HEK293T (cell line): ENCODE results near the gene SMARCC1.

Experiments
- ARNT ChIP-seq: fragments of 450-650 bp; IDR thresholded peaks from 2 replicates; pipeline ENCODE4 v1.6.1; 2017; ENCODE audit warnings: mild to moderate bottlenecking
- BHLHE40 ChIP-seq: fragments of 450-650 bp; IDR thresholded peaks from 2 replicates; pipeline ENCODE4 v1.6.1; 2016; ENCODE audit warnings: mild to moderate bottlenecking, moderate library complexity, borderline replicate concordance
- ELF4 ChIP-seq: fragments of 450-650 bp; IDR thresholded peaks from 2 replicates; pipeline ENCODE4 v1.6.1; 2017; ENCODE audit warnings: antibody characterized with exemption
- FOXA1 ChIP-seq: fragments of 450-650 bp; IDR thresholded peaks from 2 replicates; pipeline ENCODE4 v1.6.1; 2016; ENCODE audit warnings: mild to moderate bottlenecking
- FOXK2 ChIP-seq: fragments of 450-650 bp; IDR thresholded peaks from 2 replicates; pipeline ENCODE4 v1.6.1; 2016; ENCODE audit warnings: mild to moderate bottlenecking
- FOXM1 ChIP-seq: fragments of 450-650 bp; IDR thresholded peaks from 2 replicates; pipeline ENCODE4 v1.6.1; 2017; ENCODE audit warnings: mild to moderate bottlenecking, borderline replicate concordance
- LEF1 ChIP-seq: fragments of 450-650 bp; IDR thresholded peaks from 2 replicates; pipeline ENCODE4 v1.6.1; 2017; ENCODE audit warnings: mild to moderate bottlenecking, borderline replicate concordance
- SP1 ChIP-seq: fragments of 450-650 bp; IDR thresholded peaks from 2 replicates; pipeline ENCODE4 v1.6.1; 2017
- TARDBP ChIP-seq: fragments of 450-650 bp; IDR thresholded peaks from 2 replicates; pipeline ENCODE4 v1.6.1; 2016

- no peak for TF ChIP-seq ARNT
- no peak for TF ChIP-seq FOXM1
- no peak for TF ChIP-seq TARDBP
- TF ChIP-seq FOXK2: no peak
- no peak for TF ChIP-seq FOXA1
- no peak for TF ChIP-seq ELF4
- TF ChIP-seq LEF1: no peak
- TF ChIP-seq SP1: no peak
- no peak for TF ChIP-seq BHLHE40
Measured at GRCh38 chr3:47758261-47759025, 23.2 kb downstream of the SMARCC1 start.
